IMR-90 (cell line): ENCODE data around the gene FUT7. TPM values are rescaled to one million over a fixed set of nuclear protein-coding genes. Genes with fewer than 3 reads are reported as not detected.

ENCODE experiments used
- ATAC-seq: fragments of 200-7000 bp; cut with Tn5 transposase; 2 replicates; pipeline ENCODE4 v1.9.1; 2020; ENCODE audit warnings: low read depth, mild to moderate bottlenecking, moderate library complexity
- BruUV-seq: library from RNA; stranded (reverse); fragments of 400-500 nt; replicated peaks from 2 replicates; lab custom pipeline; 2021; lab: Mats Ljungman, UMichigan
- CTCF ChIA-PET: fragments of 300-600 bp; formaldehyde crosslinking; extraction: SDS; loops from one replicate; lab custom pipeline; 2021; ENCODE audit warnings: antibody characterized with exemption; lab: Yijun Ruan, JAX
- POLR2A ChIA-PET: fragments of 300-600 bp; sonication (Branson Sonifier 250); formaldehyde crosslinking; loops from one replicate; lab custom pipeline; 2022; ENCODE audit warnings: antibody characterized with exemption; ENCODE audit not compliant: unreplicated experiment; lab: Charles Lee
- DNase-seq: peaks from one replicate; pipeline ENCODE4 v3.0.0; 2013
- H2AFZ ChIP-seq: replicated peaks from 2 replicates; pipeline ENCODE3; 2013; ENCODE audit warnings: low read length, mild to moderate bottlenecking; ENCODE audit not compliant: poor library complexity
- H2AK5ac ChIP-seq: 2 replicates; pipeline ENCODE4 v1.6.1; 2013; ENCODE audit warnings: low read depth, low read length, inconsistent platforms
- H2AK9ac ChIP-seq: replicated peaks from 2 replicates; pipeline ENCODE3; 2013; ENCODE audit warnings: mild to moderate bottlenecking, low read depth, low read length, moderate library complexity; ENCODE audit not compliant: poor library complexity
- H2BK120ac ChIP-seq: 2 replicates; pipeline ENCODE4 v1.6.1; 2013; ENCODE audit warnings: low read depth, low read length, inconsistent platforms
- H2BK15ac ChIP-seq: 3 replicates; pipeline ENCODE4 v1.6.1; 2013; ENCODE audit warnings: low read depth, low read length, inconsistent platforms
- H2BK20ac ChIP-seq: 2 replicates; pipeline ENCODE4 v1.6.1; 2013; ENCODE audit warnings: low read depth, mild to moderate bottlenecking, inconsistent platforms, low read length, moderate library complexity
- H2BK5ac ChIP-seq: 2 replicates; pipeline ENCODE4 v1.6.1; 2013; ENCODE audit warnings: mild to moderate bottlenecking, low read depth, low read length, inconsistent platforms; ENCODE audit not compliant: poor library complexity, severe bottlenecking
- H3K14ac ChIP-seq: replicated peaks from 2 replicates; pipeline ENCODE4 v1.6.1; 2013; ENCODE audit warnings: low read depth, low read length, inconsistent platforms
- H3K18ac ChIP-seq: 2 replicates; pipeline ENCODE4 v1.6.1; 2013; ENCODE audit warnings: low read depth, low read length, control low read depth
- H3K23ac ChIP-seq: 2 replicates; pipeline ENCODE4 v1.6.1; 2013; ENCODE audit warnings: low read depth, low read length, inconsistent platforms
- H3K27ac ChIP-seq: 2 replicates; pipeline ENCODE4 v1.5.1; 2013; ENCODE audit warnings: mild to moderate bottlenecking, control low read depth, low read length; ENCODE audit not compliant: insufficient read depth
- H3K27me3 ChIP-seq: 2 replicates; pipeline ENCODE4 v1.6.1; 2013; ENCODE audit warnings: low read length; ENCODE audit not compliant: control insufficient read depth, insufficient read depth
- H3K36me3 ChIP-seq: 2 replicates; pipeline ENCODE4 v1.6.1; 2013; ENCODE audit warnings: low read length, mixed read lengths; ENCODE audit not compliant: control insufficient read depth, insufficient read depth
- H3K4ac ChIP-seq: 2 replicates; pipeline ENCODE4 v1.6.1; 2013; ENCODE audit warnings: low read depth, low read length, inconsistent platforms
- H3K4me1 ChIP-seq: 2 replicates; pipeline ENCODE4 v1.6.1; 2013; ENCODE audit warnings: low read length, mixed read lengths; ENCODE audit not compliant: control insufficient read depth, insufficient read depth
- H3K4me2 ChIP-seq: 2 replicates; pipeline ENCODE4 v1.6.1; 2013; ENCODE audit warnings: low read depth, mild to moderate bottlenecking, control low read depth, low read length, moderate library complexity
- H3K4me3 ChIP-seq: 2 replicates; pipeline ENCODE4 v1.5.1; 2013; ENCODE audit warnings: low read depth, mild to moderate bottlenecking, control low read depth, low read length, moderate library complexity; ENCODE audit not compliant: insufficient read depth
- H3K56ac ChIP-seq: 2 replicates; pipeline ENCODE4 v1.6.1; 2013; ENCODE audit warnings: low read length, inconsistent platforms; ENCODE audit not compliant: insufficient read depth; ENCODE audit errors: extremely low read depth
- H3K79me1 ChIP-seq, 2 experiments: 2 replicates each; pipeline ENCODE4 v1.6.1; 2013; ENCODE audit warnings: low read length in 2 of 2, inconsistent platforms in 1 of 2, low read depth in 1 of 2
- H3K9ac ChIP-seq: 2 replicates; pipeline ENCODE4 v1.6.1; 2013; ENCODE audit warnings: low read depth, low read length, control low read depth
- H3K9me1 ChIP-seq: 2 replicates; pipeline ENCODE4 v1.6.1; 2013; ENCODE audit warnings: low read length, inconsistent platforms; ENCODE audit not compliant: insufficient read depth
- H3K9me3 ChIP-seq: 2 replicates; pipeline ENCODE4 v1.6.1; 2013; ENCODE audit warnings: low read length; ENCODE audit not compliant: control insufficient read depth, insufficient read depth
- H4K20me1 ChIP-seq: 2 replicates; pipeline ENCODE4 v1.6.1; 2013; ENCODE audit warnings: low read length, inconsistent platforms; ENCODE audit not compliant: insufficient read depth
- H4K5ac ChIP-seq: 2 replicates; pipeline ENCODE4 v1.6.1; 2013; ENCODE audit warnings: mild to moderate bottlenecking, low read depth, low read length, control low read depth
- H4K8ac ChIP-seq, 2 experiments: 2 replicates each; pipeline ENCODE4 v1.6.1; 2013; ENCODE audit warnings: low read depth in 2 of 2, low read length in 2 of 2, control low read depth in 1 of 2, inconsistent platforms in 1 of 2
- H4K91ac ChIP-seq: 2 replicates; pipeline ENCODE4 v1.6.1; 2013; ENCODE audit warnings: low read depth, low read length, inconsistent platforms; ENCODE audit not compliant: insufficient read depth
- CHD1 ChIP-seq: IDR thresholded peaks from 2 replicates; pipeline ENCODE4 v1.6.1; 2012; ENCODE audit warnings: low read depth, low read length, improper control_type of control experiment
- MAFK ChIP-seq: IDR thresholded peaks from 2 replicates; pipeline ENCODE4 v1.6.1; 2012; ENCODE audit warnings: low read depth, low read length, improper control_type of control experiment
- POLR2A ChIP-seq: IDR thresholded peaks from 2 replicates; pipeline ENCODE4 v1.6.1; 2012; ENCODE audit warnings: mild to moderate bottlenecking, low read depth, low read length
- WGBS, 2 experiments: methylation state at CpG; one replicate each; pipeline versions ENCODE4 v1.1.5 to v1.1.7; 2013; ENCODE audit warnings: missing lambda C conversion rate in 2 of 2; ENCODE audit not compliant: insufficient read length in 1 of 2; ENCODE audit errors: extremely low coverage in 2 of 2; 5-methylcytosine and 5-hydroxymethylcytosine counted together
- dilution Hi-C: fragments of 300-500 bp; cut with HindIII; formaldehyde crosslinking; loops from one replicate; pipeline ENCODE4 v1.14.3; 2018; ENCODE audit warnings: low sequenced_read_pairs; ENCODE audit not compliant: unreplicated experiment
- in situ Hi-C: fragments of 300-500 bp; cut with MboI; formaldehyde crosslinking; loops from 3 replicates; pipeline ENCODE4 v1.14.3; 2019; ENCODE audit warnings: low sequenced_read_pairs, inconsistent platforms, mixed read lengths
- intact Hi-C: fragments of 100-400 bp; cut with micrococcal nuclease; formaldehyde crosslinking; loops from 2 replicates; pipeline ENCODE4 v1.10.0; 2022
- polyA plus RNA-seq, 3 experiments: library from polyadenylated mRNA; depleted of rRNA; stranded (reverse); fragments of >200 nt; gene quantifications; 2 replicates each; pipeline ENCODE4 v1.2.3, GENCODE V29; 2012; ENCODE audit warnings: low replicate concordance in 1 of 3
- total RNA-seq: library from RNA; depleted of rRNA; stranded (reverse); fragments of >200 nt; gene quantifications from 2 replicates; pipeline ENCODE4 v1.2.3, GENCODE V29; 2012

The FUT7 gene
- total and polyA plus RNA-seq, 2 of the 4 experiments (the other 2 are of a cell fraction), result not detected

DNA sequence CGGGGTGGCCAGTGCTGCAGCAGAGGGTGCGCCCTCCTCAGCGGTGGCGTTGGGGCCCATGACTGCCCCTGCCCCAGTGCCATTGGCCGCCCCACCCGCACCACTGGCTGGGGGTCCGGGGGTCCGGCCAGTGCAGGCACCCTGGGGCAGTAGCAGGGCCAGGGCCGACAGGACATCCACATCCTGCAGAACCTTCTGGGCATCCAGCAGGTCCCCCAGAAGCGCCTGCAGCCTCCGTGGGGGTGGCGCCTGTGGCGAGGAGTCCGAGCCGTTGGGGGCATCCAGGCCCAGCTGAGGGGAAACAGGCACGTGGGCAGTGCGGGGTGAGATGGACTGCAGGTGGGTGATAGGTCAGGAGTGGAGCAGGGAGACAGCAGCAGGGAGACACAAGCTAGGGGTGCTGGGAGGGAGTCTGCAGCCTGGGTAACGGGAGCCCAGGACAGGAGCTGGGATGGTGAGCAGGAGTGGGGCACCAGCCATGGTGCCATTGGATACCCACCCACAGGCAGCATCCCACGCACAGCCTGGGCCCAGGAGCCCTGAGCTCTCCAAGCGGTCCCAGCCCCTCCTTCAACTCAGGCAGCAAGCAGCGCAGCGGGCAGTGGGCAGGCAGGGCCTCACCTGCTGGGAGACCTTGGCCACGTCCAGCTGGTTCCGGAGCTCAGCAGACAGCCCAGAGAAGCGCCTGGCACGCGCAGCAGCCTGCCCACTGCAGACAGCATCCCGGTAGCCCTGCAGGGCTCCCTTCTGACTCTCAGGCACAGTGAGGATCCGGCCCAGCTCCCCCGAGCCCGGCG, 10.9 kb downstream of the FUT7 start:
- no peaks in the 10 kb centered on the region for H3K27me3 ChIP-seq
- no peaks in the 10 kb centered on the region for H3K4me1 ChIP-seq
- H3K79me1 ChIP-seq, result no peaks in the 10 kb centered on the region; a peak in 1 of 4 replicates
- no peak overlapping the region for H2BK15ac ChIP-seq
- intact Hi-C loops, result no loop called here
- H2AK5ac ChIP-seq, result no peak overlapping the region
- DNase-seq, result no peak
- no peak overlapping the region for H3K4me2 ChIP-seq
- no peaks in the 10 kb centered on the region for H3K9me3 ChIP-seq
- no peak for ATAC-seq
- no peak overlapping the region for H2AK9ac ChIP-seq
- H4K5ac ChIP-seq, result no peak overlapping the region
- no peak overlapping the region for H3K27ac ChIP-seq
- H3K9me1 ChIP-seq, result peaks cover 2% of the 10 kb centered on the region; the same call in 1 of the 2 replicates
- no peak overlapping the region for H3K4me3 ChIP-seq
- no peak overlapping the region for H3K23ac ChIP-seq
- CTCF ChIA-PET, result no interaction called here
- H2BK5ac ChIP-seq, result no peak overlapping the region
- dilution Hi-C loops, result no loop called here
- H3K56ac ChIP-seq, result no peak overlapping the region
- no peak overlapping the region for H3K18ac ChIP-seq
- H3K36me3 ChIP-seq, result peaks cover 18% of the 10 kb centered on the region; the same call in 1 of the 2 replicates
- no peak overlapping the region for H4K8ac ChIP-seq
- in situ Hi-C loops, result no loop called here
- TF ChIP-seq CHD1 (no peak), MAFK (no peak), POLR2A (no peak)
- H3K4ac ChIP-seq, result no peak overlapping the region
- WGBS, 2 experiments, result 94% methylated on average over 20 of the region's 32 CpGs; no CpG with 5 or more reads in 1 of the 2 experiments
- no peak overlapping the region for H3K14ac ChIP-seq
- peak overlapping the region; percentile 5 for H2AFZ ChIP-seq
- no peak overlapping the region for H2BK120ac ChIP-seq
- POLR2A ChIA-PET, result no interaction called here
- no peaks in the 10 kb centered on the region; the same call in 1 of the 2 replicates for H4K20me1 ChIP-seq
- H4K91ac ChIP-seq, result no peak overlapping the region
- no peak overlapping the region for H2BK20ac ChIP-seq
- H3K9ac ChIP-seq, result no peak overlapping the region
- BruUV-seq, result no TSS peak
